GM12874 (cell line): ENCODE measurements around the gene ATN1.

ENCODE experiments used
- TF ChIP-seq, protein P1 (sequence below): IDR thresholded peaks from 2 replicates; pipeline ENCODE4 v1.5.1; 2011; ENCODE audit warnings: low read depth, mild to moderate bottlenecking, control low read depth, low read length, moderate library complexity; ENCODE audit not compliant: insufficient read depth

ATN1 gene

DNA sequence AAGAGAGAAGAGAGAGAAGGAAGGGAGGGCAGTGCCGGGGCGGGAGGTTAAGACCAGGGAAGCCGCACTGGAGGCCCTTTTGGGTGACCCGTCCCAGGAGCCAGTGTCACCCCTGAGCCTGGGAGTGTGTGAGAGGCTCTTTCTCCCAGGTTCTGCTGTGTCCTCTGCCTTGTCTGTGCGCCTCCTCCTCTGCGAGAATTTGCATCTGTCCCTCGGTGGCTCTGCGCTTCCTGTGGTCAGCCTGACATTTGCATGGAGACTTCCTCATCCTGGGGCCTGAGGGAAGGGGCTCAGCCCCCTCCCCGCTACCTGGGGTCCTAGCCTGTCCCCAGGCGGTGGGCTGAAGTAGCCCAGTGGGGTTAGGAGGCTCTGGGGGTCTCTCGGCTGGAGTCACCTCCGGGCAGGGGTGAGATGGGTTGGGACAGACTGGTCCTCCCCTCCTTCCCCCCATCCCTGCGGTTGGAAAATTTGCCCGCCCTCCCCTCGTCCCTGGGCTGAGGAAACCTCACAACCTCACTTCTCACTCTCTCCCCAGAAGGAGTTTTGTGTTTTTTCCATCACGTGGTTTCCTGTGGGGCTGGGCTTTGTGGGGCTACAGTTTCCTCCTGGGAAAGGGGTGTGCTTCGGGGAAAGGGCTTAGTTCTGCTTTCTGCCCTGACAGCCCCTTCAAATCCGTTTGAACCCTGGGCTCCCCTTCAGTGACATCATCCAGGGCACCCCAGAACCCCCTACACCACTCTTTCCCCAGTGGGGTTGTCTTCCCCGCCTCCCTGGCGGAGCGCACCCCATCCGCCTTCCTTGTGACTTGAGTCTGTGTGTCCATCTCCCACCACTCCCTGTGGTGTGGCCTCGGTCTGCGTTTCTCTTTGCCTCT, 25.9 kb downstream of the ATN1 start:
- TF ChIP-seq, protein P1, sequence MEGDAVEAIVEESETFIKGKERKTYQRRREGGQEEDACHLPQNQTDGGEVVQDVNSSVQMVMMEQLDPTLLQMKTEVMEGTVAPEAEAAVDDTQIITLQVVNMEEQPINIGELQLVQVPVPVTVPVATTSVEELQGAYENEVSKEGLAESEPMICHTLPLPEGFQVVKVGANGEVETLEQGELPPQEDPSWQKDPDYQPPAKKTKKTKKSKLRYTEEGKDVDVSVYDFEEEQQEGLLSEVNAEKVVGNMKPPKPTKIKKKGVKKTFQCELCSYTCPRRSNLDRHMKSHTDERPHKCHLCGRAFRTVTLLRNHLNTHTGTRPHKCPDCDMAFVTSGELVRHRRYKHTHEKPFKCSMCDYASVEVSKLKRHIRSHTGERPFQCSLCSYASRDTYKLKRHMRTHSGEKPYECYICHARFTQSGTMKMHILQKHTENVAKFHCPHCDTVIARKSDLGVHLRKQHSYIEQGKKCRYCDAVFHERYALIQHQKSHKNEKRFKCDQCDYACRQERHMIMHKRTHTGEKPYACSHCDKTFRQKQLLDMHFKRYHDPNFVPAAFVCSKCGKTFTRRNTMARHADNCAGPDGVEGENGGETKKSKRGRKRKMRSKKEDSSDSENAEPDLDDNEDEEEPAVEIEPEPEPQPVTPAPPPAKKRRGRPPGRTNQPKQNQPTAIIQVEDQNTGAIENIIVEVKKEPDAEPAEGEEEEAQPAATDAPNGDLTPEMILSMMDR: no peak

DNA sequence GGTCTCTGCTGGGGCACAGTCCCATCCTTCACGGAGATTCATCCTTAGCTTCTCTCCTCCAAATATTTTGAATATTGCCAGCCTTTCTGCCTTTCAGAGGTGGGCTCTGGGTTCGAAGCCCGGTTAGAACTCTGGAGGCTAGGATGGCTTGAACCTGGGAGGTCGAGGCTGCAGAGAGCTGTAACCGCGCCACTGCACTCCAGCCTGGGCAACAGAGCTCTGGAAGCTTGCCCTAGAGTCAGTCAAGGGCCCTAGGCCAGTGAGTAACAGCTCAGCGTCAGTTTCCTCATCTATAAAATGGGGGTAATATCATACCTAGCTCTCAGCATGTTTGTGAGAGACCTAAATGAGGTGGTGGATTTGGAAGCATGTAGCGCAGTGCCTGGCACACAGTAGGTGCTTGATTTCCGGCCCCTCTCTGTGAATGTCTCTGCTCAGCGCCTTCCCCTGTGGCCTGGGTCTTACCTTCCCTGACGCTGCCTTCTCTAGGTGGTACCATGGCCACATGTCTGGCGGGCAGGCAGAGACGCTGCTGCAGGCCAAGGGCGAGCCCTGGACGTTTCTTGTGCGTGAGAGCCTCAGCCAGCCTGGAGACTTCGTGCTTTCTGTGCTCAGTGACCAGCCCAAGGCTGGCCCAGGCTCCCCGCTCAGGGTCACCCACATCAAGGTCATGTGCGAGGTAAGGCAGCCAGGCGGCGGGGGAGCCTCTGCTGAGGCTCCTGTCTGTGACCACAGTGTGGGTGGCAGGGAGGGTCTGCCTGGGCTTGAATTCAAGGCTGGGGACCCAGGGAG, 26.8 kb downstream of the ATN1 start:
- TF ChIP-seq, protein P1: no peak

DNA sequence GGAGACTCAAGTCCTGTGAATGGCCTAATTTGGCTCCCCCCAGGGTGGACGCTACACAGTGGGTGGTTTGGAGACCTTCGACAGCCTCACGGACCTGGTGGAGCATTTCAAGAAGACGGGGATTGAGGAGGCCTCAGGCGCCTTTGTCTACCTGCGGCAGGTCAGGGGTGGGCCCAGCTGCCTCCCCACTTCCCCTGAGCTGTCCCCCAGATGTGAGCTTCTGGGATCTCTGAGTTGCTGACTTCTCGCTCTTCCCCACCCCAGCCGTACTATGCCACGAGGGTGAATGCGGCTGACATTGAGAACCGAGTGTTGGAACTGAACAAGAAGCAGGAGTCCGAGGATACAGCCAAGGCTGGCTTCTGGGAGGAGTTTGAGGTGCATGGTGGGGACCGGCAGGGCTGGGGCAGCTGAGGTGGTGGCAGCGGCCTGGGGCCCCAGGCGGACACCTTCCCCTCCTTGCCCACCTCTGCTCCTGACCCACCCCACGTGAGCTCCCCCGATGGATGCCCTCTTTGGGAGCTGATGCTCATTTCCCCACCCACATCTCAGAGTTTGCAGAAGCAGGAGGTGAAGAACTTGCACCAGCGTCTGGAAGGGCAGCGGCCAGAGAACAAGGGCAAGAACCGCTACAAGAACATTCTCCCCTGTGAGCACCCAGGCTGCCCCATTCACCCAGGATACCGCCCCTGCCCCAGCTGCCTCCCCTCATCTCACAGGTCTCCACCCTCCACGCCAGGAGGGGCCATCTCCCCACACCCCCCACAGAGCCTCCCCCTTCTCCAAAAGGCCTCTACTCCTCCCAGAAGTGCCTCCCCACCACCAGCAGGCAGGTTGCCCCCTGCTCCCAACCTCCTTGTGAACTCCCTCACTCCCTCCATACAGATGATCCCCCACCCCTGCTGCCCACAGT, 27.6 kb downstream of the ATN1 start:
- TF ChIP-seq, protein P1: no peak

DNA sequence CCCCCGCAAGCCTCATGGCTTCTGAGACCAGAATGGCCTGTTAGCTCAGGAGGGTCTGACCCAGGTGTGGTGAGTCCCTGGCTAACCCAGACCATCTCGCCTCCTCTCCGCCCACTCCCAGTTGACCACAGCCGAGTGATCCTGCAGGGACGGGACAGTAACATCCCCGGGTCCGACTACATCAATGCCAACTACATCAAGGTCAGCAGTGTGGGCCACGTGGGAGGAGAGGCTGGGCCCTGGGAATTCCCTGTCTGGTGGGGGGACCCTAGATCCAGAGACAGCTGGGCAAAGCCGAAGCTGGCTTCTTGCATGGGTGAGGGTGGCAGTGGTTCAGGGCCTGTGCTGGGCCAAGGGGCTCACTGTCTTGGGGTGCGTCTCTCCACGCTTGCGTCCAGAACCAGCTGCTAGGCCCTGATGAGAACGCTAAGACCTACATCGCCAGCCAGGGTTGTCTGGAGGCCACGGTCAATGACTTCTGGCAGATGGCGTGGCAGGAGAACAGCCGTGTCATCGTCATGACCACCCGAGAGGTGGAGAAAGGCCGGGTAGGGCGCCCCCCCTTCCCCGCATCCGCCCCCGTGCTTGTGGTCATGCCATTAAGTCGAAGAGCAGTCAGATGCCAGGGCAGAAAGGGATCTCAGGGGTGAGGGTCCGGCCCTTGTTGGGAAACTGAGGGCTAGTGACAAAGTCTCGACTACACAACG, 28.4 kb downstream of the ATN1 start:
- TF ChIP-seq, protein P1: no peak

DNA sequence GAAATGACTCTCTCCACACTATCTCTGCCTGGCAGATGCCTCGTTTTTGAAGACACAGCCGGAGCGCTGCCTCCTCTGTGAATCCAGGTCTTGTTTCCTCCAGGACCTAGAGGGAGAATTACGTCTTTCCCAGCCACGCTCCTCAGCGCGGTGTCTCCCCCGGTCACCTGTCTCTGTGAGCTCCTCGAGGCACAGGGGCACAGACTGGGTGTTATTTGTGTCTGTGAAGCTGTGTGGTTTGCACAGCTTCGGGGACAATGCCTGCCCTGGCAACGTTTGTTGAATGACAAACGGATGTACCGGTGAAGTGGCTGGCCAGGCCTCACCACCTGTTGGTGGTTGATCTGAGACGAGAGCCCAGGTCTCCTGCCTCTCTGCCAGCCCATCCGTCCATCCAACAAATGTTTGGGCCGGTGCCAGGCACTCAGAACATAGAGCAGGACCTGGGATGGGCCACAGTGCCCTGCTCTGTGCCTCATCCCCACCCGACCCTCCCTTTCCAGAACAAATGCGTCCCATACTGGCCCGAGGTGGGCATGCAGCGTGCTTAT, 29.5 kb downstream of the ATN1 start:
- TF ChIP-seq, protein P1: no peak

DNA sequence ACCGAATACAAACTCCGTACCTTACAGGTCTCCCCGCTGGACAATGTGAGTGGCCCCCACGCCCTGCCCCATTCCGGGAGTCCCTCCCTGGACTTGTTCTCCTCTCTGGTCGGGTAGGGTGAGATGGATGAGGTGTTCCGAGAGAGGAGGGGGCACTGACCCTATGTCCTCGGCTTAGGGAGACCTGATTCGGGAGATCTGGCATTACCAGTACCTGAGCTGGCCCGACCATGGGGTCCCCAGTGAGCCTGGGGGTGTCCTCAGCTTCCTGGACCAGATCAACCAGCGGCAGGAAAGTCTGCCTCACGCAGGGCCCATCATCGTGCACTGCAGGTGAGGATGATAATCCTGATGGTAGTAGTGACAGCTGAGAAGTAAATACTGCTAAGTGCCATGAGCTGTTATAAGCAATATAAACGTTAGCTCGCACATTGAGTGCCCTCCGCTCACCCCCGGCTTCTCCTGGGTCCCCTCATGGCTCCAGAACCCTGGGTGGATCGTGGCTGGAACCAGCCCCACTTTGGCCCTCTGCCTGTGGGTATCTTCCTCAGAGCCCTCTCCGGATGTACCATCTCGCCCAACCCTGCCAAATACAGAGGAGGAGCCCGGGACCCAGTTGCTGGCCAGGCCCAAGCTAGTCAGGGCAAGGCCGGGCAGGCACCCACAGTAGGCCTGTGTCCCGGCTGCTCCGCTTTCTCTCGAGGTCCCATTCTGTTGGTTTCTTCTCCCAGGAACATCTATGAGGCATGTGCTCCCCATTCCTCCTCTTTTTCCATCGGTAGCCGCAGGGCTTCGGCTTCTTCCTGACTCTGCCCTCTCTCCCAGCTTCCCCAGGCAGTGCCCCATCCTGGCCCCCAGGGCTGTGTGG, 30.2 kb downstream of the ATN1 start:
- TF ChIP-seq, protein P1: no peak
